ENCODE measurements around the gene SH3RF1.
"Not testable (repeated sequence)": the region's sequence is repeated elsewhere in the genome, so short reads cannot be mapped to it uniquely, and the experiment has no call there.

SH3RF1 gene

GRCh38 chr4:169222761-169223160 lies 48.0 kb downstream of the SH3RF1 start:
- DNase-seq: no peak

DNA sequence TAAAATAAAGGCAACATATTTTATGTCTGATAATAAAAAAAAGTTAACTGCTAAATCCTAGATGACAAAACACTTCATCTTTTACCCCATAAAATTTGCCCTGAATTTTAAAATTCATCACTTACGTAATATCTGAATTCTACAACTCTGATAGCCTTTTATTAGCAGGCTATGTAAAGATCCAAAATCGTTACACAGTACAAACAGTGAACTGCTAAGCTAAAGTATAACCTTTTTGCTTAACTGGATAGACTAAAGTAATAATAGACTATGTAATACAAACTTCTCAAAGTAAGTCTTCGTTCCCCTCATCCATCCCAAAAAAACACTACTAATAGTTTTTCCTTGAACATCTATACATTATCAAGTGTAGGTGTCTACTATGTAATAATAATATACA lies 49.1 kb downstream of the SH3RF1 start:
- no peak for DNase-seq

DNA sequence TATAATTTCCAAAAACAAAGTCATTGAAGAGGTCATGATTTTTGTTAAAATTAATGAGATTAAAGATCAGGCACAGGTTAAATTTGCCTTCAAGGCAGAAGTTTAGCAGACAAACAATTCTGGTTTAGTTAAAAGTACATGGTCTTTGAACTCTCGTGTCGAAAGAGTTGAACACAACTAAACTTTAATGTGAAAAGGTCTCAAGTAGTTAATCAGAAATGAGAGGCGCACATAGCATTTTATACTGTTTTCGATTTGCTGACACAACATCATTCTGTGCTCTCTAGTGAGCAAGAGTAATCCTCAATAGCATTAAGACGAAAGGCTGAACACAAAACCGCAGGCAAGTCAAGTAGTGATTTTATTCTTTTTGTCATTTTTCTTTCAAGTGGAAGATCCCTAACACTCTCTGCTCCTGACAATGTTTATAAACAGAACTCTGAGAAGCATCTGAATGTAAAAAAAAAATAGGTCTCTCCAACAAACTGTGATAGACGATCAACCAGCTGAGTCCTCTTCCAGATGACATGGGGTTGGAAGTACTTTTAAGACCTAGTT lies 49.8 kb downstream of the SH3RF1 start:
- no peak for DNase-seq

DNA sequence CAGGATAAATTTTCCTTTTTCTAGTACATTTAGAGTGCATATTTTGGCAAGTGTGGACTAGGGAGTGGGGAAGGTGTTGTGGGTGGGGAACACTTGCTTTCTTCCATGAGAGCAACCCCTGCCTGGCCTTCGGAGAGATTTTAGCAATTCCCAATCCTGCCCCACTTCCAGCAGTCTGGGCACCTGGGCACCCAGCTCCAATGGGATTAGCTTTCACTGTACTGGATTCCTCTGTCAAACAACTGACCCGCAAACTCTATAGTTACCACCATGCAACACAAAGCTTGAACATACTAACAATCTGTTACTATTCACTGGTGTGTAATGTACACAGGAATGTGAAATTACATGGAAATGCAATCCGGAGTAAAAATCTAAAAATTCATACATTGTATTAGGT lies 50.3 kb downstream of the SH3RF1 start:
- no peak for DNase-seq

DNA sequence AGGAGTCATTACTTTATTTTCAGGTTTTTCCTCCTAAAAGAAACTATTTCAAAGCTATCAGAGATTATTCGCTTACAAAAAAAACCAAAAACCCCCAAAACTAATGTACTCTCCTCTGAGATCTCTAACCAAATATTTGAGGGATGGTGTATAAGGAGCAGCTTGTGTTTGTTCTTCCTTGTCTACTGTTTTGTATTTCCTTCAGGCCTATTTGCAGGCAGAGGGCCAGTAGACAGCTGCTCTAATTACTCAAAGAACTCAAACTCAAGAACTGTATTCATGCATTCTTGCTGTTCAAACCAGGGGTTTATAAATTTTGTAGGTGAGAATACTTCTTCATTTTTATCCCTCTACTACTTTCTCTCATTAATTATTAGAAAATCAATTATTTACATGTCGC lies 51.3 kb downstream of the SH3RF1 start:
- no peak for DNase-seq

GRCh38 chr4:169215656-169216055 lies 55.1 kb downstream of the SH3RF1 start:
- no peak for DNase-seq

- DNase-seq: no peak
Observed at GRCh38 chr4:169212981-169213380, 57.8 kb downstream of the SH3RF1 start.

DNA sequence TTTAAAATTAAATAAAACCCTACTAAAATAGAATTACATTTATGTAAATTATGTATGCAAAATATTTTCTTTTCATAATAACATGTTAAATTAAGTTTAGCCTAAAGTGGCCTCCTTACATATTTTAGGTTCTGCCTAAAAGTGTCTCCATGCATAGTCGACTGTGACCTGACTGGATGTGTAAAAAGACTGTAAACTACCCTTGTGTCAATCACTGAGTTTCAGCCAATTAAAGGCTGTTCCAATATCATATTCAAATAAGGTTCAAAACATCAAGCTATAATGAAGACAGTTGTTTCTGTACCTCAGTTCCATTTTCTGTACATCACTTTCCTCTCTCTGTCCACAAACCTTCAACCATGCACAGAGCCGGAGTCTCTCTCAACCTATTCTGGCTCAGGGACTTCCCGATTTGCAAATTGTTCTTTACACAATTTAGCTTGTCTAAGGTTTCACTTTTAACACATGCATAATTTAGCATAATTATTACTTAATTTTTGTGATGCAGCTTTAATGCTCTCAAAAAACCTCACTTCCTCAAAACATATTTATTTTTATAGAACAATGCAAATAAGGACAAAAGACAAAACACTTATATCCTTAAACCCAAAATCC lies 60.1 kb downstream of the SH3RF1 start:
- DNase-seq: no peak

DNA sequence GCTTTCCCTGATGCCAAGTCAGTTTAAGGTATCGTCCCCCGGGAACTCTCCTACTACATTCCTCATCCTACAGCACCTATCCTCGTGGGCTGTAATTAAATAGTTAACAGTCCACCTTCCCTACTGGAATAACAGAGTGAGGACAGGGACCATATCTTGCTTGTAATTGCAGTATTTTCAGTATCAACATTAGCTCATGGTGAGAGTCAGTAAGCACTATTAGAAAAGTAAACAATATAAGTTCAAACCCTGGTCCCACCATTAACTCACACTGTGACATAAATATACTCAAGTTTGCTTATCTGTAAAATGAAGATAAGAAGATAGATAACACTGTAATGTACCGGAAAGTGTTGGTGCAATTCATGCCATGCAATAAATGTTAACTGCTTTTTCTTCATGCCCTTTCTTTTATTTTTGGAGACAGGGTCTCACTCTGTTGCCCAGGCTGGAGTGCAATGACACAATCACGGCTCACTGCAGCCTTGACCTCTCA lies 61.3 kb downstream of the SH3RF1 start:
- no peak for DNase-seq

- no peak for DNase-seq
Observed at GRCh38 chr4:169208516-169208915, 62.2 kb downstream of the SH3RF1 start.

DNA sequence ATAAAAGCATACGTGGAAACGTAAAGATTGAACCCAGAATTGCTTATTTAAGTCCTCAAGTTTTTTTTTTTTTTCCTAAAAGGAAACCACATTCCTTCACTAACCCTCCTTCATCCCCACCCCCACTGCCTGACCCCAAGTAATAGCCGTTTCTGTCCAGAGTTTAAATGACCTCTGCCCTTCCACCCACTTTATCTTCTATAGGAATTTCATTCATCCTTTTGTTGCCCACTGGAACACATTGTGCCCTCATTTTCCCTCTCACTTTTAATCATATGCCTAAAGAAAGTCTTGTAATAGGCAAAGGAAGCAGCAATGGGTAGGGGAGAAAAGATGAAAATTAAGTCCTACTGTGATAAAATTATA lies 62.7 kb downstream of the SH3RF1 start:
- no peak for DNase-seq

DNA sequence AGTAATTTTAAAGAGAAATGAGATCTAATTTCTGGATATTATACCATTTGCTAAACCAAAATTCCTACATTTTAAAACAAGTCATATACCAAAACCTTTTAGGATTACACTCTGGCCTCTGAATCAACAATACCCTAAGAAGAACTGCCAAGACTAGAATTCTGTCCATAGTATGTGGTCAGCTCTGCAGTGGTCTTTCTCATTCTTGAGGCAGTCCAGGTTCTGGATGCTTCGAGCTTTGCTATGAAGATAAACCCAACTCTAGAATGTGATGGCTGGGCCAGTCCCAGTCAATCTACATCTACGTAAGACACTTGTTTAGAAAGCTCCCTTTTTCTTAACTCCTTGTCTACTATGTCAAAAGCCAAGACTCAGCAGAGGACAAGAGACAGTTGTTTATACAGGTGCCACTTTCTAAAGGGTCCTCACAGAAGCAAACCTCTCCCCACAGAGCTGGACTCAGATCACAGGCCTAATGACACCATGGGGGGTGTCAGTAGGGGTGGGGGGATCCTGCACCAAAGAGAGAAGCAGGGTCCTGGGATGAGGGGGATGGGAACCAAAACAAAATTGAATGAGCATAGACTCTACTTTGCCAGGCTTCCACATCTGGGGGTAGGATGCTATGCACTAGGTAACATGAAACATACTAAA lies 63.2 kb downstream of the SH3RF1 start:
- DNase-seq: no peak

GRCh38 chr4:169205744-169206080 lies 65.0 kb downstream of the SH3RF1 start:
- no peak for DNase-seq

GRCh38 chr4:169205075-169205743 lies 65.5 kb downstream of the SH3RF1 start:
- no peak for DNase-seq

- no peak for DNase-seq
Observed at GRCh38 chr4:169203891-169204290, 66.9 kb downstream of the SH3RF1 start.

DNA sequence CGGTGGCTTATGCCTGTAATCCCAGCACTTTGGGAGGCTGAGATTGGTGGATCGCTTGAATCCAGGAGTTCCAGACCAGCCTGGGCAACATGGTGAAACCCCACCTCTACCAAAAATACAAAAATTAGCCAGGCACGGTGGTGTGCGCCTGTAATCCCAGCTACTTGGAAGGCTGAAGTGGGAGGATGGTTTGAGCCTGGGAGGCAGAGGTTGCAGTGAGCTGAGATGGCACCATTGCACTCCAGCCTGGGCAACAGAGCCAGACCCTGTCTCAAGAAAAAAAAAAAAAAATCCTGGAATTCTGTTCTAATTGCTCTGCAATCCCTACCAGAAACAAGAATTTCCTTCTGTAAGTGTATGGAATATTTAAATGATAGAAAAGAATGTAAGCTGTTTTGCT lies 67.5 kb downstream of the SH3RF1 start:
- DNase-seq: not testable (repeated sequence)

- no peak for DNase-seq
Observed at GRCh38 chr4:169202878-169203277, 67.9 kb downstream of the SH3RF1 start.

- DNase-seq: no peak
Observed at GRCh38 chr4:169202145-169202699, 68.5 kb downstream of the SH3RF1 start.

GRCh38 chr4:169201222-169202144 lies 69.3 kb downstream of the SH3RF1 start:
- DNase-seq: no peak

DNA sequence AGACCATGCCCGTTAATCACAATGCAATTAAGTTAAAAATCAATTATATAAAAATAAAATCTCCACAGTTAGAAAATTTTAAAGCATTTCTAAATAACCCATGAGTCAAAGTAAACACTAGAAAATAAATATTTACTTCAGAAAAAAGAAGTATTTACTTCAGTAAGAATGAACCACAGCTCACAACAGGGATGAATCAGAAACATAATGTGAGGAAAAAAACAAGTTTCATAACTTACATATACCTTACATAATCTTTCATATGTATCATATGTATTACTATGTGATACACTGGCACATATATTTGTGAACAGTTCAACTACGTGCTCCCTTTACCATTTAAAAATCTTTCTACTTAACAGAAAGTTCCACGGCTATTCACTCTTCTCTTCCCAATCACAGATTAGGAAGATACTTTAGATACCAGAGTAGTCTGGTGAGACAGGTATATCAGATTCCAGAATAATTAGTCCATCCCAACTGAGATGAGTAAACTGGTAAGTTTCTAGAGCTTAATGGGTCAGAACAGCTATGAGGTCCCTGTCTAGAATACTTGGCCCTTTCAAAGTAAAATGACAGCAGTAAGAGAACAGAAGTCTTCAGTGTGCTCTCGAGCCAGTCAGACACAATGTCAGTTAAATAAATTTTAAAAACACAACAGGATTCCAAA lies 70.3 kb downstream of the SH3RF1 start:
- no peak for DNase-seq

DNA sequence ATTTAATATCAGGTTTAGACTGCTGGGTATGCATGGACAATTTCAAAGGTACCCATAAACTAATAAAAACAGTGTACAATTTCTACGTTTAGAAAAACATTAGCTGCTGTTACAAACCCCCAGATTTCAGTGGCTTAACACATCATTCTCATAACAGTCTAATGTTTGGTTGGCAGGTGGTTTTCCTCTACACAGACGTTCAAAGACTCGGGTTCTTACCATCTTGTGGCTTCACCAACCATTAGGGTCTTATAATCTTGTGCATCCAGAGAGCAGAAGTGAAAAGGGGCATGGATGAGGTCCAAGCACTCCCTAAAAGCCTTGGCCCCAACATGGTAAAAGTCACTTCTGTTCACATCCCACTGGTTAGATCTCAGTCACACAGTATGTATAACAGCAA lies 71.6 kb downstream of the SH3RF1 start:
- no peak for DNase-seq

- DNase-seq: no peak
Observed at GRCh38 chr4:169198167-169198566, 72.6 kb downstream of the SH3RF1 start.

Data from NCI-H524 (cell line).